Right renal pelvis (tissue), 4 donors: Measurements from ENCODE around the gene STARD7. TPM values are rescaled to one million over a fixed set of nuclear protein-coding genes. Genes with fewer than 3 reads are reported as not detected.
"Not testable (repeated sequence)": the region's sequence is repeated elsewhere in the genome, so short reads cannot be mapped to it uniquely, and the experiment has no call there.

ENCODE experiments used
- DNase-seq, 4 donors: peaks; one replicate each; pipeline ENCODE4 v3.0.0-alpha.2; 2013; ENCODE audit warnings: low read depth in 4 of 4, low spot score in 3 of 4, missing footprints in 1 of 4
- polyA plus RNA-seq, 4 donors: library from polyadenylated mRNA; unstranded; fragments of 120-200 nt; gene quantifications; one replicate each; pipeline ENCODE4 v1.2.1, GENCODE V29; 2013; ENCODE audit not compliant: insufficient read length in 4 of 4

Gene STARD7
- polyA plus RNA-seq, 4 donors: 125 to 152 (median 147) TPM

DNA sequence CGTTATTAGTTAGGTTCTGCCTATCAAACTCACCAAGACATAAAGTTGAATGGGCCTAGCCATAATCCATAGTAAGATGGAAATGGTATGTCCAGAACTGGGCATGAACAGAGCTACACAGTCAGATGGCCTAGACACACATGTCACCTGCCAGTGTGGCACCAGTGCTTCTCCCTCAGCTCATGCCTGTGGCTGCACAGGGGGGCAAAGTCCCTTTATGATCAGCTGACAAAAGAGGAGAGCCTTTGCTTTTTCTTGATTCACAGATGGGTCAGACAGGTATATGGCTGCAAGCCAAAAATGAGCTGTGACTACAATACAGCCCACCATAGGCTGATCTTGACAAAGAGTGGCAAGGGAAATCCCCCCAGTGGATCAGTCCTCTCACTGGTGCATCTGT, 28.3 kb upstream of the STARD7 start:
- no peak for DNase-seq

DNA sequence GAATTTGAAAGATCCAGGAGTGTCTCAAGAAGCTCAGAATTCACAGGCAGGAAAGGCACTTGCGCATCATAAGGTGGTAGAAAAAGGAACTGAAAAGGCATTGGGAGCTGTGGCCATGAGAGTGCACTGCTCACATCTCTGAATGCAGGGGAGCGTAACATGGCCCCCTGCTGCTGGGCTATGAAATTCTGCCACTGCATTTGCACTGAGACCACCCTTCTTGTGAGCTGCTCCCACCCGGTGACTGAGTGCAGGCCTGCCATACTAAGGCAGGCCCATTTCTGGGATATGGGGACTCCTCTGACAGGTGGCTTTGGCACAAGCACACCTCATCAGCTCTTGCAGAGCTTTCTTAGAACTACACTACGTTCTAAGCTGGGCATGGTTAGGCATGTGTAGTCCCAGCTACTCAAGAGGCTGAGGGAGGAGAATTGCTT, 25.3 kb upstream of the STARD7 start:
- no peak for DNase-seq

DNA sequence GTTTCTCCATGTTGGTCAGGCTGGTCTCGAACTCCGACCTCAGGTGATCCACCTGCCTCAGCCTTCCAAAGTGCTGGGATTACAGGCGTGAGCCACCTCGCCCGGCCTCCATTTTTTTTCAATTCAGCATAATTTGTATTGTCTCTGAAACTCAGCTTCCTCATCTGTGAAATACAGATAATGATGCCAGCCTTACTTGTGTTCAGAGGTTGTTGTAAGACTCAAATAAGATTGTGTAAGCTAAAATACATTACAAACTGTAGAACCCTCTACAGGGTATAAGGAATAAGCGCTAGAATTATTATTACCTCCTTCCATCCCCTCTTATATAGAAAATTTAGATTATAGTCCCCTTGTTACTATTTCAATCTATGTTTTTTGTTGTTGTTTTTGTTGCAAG, 24.8 kb upstream of the STARD7 start:
- no peak for DNase-seq

DNA sequence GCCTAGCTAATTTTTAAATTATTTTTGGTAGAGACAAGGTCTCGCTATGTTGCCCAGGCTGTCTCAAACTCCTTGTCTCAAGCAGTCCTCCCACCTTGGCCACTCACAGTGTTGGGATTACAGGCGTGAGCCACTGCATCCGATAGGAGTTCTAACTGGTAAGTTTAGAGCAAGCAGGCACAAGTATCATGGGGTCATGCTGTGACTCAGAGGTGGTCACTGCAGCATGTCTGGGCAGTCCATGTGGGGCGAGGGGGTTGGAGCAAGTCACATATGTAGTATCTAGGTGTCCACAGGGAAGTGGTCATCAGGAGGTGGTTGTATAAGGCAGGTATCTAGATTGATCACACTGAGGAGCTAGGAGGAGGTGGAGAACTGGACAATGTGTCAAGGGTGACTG, 22.7 kb upstream of the STARD7 start:
- no peak for DNase-seq

DNA sequence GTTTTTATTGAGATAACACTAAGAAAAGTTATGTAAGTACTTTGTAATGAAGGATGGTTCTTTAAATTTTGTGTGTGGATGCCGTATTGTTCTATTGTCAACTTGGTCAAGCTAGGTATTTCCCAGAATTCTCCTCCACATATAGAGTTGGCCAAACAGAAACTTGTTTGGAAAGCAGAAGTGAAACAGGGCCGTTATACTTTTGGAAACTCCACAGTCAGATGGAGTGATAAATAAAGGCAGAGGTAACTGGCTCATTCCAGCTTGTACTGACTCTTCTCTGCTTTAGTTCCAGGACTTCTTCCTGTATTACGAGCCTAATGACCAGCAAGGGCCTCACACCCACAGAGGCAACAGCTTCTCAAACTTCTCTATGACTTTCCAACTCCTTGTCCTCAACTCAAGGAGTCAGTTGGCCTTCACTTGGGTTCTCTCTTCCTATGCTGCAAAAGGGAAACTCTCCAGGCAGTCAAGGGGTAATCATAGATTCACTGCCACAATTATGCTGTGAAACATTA, 16.4 kb upstream of the STARD7 start:
- DNase-seq: no peak

DNA sequence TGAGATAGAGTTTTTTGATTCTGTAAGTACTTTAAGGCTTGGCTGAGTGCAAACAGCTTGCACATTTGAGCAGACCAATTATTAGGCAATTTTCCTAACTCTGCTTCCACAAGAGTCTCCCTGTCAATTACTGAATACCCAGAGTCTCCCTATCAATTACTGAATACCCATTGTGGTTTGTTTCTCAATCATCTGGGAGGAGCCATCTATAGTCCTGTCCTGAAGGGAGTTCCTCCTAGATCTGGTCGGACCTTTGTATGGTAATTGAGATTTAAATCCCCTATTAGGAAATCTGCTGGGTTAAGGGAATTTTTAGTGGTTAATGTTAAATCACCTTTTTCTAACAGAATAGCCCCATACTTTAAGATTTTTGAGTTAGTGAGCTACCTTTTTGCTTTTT, 12.5 kb upstream of the STARD7 start:
- not testable (repeated sequence) for DNase-seq

DNA sequence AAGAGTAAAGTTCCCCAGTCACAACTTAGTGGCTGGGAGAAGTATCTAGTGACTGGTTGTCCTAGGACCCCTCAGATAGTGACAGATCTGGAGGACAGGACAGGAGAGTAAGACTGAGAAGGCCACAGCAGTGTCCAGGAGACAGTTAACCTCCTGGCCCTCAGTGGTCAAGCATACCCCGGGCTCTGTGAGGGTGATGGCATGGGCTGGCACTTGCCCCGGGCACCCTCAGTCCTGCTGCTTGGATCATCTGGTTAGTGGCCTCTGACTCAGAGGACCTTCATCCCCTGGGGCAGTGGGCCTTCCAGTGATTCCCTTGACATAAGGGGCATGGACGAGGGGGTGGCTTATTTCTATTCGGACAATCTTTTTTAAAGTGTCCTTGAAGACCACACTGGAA, 11.3 kb upstream of the STARD7 start:
- not testable (repeated sequence) for DNase-seq

DNA sequence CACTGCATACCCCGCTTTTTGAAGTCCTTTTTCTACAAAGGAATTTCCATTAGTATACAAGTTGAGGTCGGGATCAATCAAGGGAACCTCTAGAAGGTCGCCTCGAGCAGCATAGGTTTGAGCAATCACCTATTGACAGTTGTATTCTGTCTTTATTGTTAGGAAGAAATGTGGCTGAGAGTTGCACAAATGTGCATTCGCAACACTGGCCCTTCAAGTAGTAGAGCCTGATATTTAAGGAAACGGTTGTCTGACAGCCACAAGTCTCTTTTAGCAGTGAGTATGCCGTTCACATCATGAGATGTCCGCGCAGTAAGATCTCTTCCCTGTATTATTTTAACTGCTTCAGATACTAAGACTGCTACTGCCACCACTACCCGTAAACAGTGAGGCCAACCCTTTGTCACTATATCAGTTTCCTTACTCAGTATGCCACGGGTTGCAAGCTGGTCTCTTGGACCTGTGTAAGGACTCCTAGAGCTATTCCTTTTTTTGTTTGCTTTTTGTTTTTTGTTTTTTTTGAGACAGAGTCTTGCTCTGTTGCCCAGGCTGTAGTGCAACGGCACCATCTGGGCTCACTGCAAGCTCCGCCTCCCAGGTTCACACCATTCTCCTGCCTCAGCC, 10.0 kb upstream of the STARD7 start:
- DNase-seq: no peak

DNA sequence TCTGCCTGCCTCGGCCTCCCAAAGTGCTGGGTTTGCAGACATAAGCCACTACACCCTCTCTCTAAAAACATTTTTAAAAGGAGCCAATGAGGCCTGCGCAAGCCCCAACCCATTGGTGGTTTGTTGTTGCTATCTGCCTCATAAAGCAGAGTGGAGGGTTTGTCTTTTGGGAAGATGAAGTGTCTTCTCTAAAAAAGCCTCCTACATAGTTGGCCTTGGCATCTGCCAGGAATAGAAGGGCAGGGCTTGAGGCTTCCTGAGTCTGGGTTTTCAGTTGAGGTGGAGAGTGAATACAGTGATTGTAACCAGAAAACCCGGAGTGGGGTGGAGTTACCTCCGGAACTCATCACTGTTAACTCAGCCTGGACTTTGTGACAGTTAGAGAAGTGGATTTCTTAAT, 5.9 kb upstream of the STARD7 start:
- DNase-seq: no peak

DNA sequence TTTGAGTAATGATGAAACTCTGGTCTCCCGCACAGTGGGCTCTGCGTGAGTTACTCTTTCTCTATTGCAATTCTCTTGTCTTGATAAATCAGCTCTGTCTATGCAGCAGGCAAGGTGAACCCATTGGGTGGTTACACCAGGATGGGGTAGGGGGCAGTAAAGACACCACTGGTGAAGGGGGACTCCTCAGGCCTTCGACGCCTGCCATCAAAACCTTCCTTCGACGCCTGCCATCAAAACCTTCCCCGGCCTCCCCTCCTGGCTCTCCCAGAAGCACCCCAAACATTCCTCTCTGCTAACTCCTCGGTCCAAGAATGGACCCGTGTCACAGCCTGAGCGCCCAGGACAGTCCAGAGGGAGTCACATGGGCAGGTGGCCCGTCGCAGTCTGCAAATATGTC, 4.8 kb upstream of the STARD7 start:
- no peak for DNase-seq

DNA sequence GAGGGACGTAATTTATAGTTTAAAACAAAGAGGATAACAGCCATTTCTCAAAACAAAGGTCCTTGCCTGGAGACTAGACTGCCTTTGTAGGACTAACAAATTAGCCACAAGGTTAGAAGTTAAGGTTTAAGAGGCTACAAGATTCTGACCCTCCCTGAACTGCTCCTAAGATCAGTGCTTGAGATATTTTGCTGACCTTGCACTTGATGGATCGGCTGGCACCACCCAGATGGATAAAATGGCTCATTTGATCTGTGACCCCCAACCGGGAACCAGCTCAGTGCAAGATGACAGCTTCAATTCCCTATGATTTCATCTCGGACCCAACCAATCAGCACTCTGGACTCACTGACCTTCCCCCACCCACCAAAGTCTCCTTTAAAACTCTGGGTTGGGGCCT, 3.7 kb upstream of the STARD7 start:
- DNase-seq: no peak

DNA sequence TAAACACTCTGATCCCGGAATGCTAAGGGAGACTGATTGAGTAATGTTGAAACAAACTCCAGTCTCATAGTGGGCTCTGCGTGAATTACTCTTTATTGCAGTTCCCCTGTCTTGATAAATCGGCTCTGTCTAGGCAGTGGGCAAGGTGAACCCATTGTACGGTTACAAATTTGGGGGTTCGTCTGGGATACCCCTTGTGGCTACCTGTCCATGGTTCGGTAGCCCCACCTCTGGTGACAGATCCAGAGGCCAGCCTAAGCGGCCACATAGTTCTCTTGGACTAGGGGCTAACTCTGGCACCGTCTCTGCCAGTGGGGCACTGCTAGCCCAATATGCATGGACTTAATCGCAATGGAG, 1.1 kb upstream of the STARD7 start:
- no peak for DNase-seq

DNA sequence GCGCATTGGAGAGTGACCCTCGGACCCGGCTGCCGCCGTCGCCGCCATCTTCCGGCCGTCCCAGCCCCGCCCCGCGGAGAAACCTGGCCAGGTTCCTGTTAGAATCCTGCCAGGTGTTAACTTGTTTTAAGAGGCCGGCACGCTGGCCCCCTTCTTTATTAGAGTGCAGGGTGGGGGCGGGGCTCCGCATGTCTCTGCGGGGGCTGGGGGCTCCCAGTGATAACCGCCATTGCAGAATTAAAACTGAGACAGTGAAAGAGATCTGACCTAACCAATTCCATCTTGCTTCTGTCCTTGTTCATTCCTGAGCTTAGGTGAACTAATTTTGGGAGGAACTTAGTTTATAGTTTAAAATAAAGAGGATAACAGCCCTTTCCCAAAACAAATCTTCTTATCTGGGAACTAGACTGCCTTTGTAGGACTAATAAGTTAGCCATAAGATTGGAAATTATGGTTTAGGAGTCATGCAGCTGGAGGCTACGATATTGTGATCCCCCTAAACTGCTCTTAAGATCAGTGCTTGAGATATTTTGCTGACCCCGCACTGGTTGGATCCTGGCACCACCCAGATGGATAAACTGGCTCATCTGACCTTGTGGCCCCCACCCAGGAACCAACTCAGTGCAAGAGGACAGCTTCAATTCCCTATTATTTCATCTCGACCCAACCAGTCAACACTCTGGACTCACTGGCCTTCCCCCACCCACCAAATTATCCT, 543 bp upstream of the STARD7 start:
- DNase-seq: peak in 1 of 4 donors; percentile 3

DNA sequence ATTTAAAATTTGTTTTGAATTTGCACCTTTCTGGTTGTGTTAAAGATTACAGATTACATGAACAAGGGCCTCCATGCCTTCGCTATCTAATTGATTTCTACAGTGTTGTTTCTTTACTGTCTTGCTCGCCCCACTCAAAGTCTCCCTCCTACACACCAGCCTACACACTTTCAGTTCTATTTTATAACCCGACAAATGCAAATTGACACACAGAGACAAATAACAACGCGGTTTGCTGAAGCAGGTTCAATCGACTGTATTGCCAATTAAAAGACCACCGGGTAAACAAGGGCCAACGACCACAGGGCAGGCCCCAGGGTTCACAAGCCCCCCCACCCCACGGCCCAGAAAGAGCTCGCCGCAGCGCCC, 869 bp downstream of the STARD7 start:
- DNase-seq: peak in 1 of 4 donors; percentile 15

DNA sequence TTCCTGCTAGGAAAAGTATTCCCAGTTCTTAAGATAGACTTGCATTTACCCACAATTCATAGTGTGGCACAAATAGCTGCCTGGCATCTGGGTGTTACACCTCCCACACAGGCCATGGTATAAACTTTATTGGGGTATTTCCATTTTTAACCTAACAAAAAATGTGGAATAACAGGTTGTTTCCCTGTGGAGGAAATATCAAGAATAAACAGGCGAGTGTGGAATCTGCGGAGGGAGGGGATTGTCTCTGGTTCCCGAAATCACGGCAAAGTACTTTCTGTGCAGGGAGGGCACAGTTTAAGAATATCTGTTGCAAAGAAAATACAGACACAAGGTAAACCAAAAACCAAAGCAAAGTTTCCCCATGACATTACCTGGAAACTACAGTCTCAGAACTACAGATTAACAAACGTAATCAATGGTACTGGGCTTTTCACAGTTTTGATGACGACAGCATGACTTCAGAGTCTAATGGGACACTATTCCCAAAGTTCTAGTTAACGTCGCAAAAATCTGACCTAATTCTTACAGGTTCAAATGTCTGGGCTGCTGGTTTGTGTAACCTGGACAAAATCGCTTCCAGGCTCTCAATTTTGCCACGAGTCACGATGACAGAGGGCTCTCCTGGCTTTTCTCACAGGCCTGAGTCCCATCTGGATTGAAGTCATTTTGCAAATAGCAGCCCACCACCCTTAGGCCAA, 1.4 kb downstream of the STARD7 start:
- peak in 1 of 4 donors; percentile 4 for DNase-seq

DNA sequence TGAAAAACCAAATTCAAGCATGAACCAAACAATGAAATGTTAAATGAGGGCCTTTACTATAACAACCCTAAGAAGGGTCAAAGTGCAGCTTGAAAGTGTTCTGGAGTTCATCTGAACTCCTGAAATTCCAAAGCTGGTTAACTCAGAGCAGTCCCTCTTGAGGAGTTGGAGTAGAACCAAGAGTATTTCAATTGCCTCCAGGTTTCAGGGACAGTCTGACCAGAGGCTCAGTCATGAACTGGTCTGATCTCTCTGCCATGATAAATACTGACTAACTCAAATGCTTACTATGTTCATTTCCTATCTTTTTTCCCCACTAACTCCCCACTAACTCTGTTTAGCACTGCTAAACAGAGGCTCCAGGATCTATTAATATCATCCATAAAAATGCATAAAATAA, 2.7 kb downstream of the STARD7 start:
- no peak for DNase-seq

DNA sequence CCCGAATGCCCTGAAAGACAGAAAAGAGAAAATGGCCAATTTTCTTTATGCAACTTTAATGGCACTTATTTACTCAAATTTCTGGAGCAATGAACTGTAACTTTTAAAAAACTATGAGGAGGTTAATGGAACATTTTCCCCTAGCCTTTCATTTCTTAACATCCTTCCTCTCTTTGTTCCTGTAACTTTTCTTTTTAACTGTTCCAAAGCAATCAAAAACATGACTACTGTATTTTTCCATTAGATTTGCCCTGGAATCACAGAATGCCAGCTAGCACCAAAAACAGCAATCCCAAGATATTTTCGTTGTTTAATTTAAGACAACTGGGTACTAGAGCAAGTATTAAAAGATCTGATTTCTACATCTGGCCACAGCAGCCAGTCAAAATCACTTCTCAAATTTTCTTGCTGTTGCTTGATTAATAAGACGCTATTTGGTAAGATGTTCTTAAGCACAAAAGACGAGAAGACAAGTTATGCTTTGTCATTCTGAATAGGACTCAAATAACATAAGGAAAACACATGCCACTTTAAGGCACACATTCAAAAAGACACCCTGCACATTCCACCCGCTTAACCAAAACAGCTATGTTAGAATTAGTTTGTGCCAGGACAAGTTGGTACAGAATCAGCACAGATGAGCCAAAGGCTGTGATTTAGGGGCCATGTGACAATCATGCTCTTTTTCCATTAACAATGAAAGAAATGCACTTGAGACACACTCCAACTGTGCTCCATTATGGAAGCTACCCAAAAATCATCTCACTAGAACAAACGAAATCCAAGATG, 3.6 kb downstream of the STARD7 start:
- no peak for DNase-seq

DNA sequence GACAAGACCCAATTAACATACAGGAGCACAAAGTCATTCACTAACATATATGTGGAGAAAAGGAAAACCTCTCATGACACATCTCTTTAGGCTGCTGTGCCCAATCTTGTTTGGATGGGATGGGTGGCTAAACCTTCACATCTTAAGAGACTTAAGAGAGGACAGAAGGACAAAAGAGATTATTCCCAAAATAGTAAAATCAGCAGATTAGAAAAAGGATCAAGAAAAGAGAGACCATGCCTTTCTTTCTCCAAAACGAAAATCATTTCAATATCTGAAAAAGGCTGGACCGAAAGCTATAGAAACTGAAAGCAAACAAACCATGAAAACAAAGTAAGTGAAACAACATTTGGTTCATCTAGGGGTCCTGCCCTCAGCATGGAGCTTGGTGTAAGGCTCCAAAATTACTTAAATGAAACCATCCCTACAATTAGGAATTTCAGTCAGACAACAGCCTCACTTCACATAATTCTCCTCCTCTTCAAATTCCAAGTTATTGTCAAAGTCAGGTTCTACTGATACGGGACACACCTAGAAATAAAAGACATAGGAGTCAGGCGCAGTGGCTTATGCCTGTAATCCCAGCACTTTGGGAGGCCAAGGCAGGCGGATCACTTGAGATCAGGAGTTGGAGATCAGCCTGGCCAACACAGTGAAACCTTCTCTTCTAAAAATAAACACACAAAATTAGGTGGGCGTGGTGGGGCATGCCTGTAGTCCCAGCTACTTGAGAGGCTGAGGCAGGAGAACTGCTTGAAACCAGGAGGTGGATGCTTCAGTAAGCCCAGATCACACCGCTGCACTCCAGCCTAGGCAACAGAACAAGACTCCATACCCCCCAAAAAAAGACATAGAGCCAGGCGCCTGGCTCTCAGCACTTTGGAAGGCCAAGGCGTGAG, 5.2 kb downstream of the STARD7 start:
- no peak for DNase-seq

DNA sequence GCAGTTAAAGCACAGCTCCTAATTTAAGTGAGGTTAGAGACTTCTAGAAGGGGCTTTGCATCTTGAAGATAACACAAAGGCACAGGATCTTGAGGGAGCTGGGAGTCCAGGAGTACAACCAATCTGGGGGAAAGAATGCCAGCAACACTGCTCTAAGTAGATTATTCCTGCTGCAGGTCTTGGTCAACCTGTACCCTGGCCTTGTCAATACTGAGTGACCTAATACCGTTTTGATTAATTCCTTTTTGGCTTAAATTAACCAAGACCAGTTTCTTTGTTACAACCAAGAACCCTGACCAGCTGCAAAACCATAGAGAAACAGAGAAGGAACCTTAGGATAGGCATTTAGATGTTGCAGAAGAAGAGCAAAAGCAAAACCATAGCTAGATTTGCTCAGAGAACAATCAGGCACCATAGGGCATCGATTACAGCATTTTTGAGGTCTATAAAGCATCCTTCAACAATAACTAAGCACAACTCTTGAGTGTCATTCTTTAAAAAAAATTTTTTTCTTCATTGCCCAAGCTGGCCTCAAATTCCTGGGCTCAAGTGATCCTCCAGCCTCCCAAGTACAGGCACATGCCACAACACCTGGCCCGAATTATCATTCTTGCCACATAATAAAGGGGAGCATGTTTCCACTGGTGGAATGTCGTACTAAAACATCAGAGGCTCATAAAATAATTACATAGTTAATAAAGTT, 6.3 kb downstream of the STARD7 start:
- DNase-seq: no peak
